Muscle of leg (tissue), 11 donors: ENCODE measurements around the gene RALGAPA1. TPM values are rescaled to one million over a fixed set of nuclear protein-coding genes. Genes with fewer than 3 reads are reported as not detected.

Source experiments
- DNase-seq: peaks from one replicate; pipeline ENCODE4 v3.0.0; 2013
- H3K27ac ChIP-seq: one replicate; pipeline ENCODE4 v1.5.1; 2013; ENCODE audit warnings: mild to moderate bottlenecking, low read length, control low read depth
- H3K27me3 ChIP-seq: one replicate; pipeline ENCODE4 v1.6.1; 2013; ENCODE audit warnings: low read length; ENCODE audit not compliant: control insufficient read depth, insufficient read depth
- H3K36me3 ChIP-seq: one replicate; pipeline ENCODE4 v1.6.1; 2013; ENCODE audit warnings: low read length; ENCODE audit not compliant: control insufficient read depth, insufficient read depth
- H3K4me1 ChIP-seq: one replicate; pipeline ENCODE4 v1.6.1; 2013; ENCODE audit warnings: low read length; ENCODE audit not compliant: control insufficient read depth, insufficient read depth
- H3K4me3 ChIP-seq: one replicate; pipeline ENCODE4 v1.5.1; 2013; ENCODE audit warnings: low read length, control low read depth
- H3K9me3 ChIP-seq: replicated peaks from 2 replicates; pipeline ENCODE4 v1.6.1; 2013; ENCODE audit warnings: low read depth, low read length; ENCODE audit not compliant: control insufficient read depth
- WGBS: methylation state at CpG from one replicate; pipeline ENCODE4 v1.1.5; 2013; ENCODE audit warnings: missing lambda C conversion rate; ENCODE audit not compliant: insufficient coverage; 5-methylcytosine and 5-hydroxymethylcytosine counted together
- polyA plus RNA-seq, 8 donors: library from polyadenylated mRNA; unstranded; fragments of 120-200 nt; gene quantifications; one replicate each; pipeline versions ENCODE4 v1.2.1 to v1.2.3, GENCODE V29; 2013; ENCODE audit warnings: inconsistent platforms in 1 of 8, low replicate concordance in 1 of 8; ENCODE audit not compliant: insufficient read length in 8 of 8, insufficient read depth in 1 of 8
- total RNA-seq: library from RNA; stranded (reverse); fragments of 120-200 nt; gene quantifications from one replicate; pipeline ENCODE4 v1.2.4, GENCODE V29; 2013

RALGAPA1 gene
- total and polyA plus RNA-seq, 9 donors: 20.0 to 46.0 (median 23.8) TPM

GRCh38 chr14:35557221-35557747, 251.8 kb downstream of the RALGAPA1 start:
- no peak overlapping the region for H3K27ac ChIP-seq
- DNase-seq: no peak
- no peaks in the 10 kb centered on the region for H3K9me3 ChIP-seq
- no peak overlapping the region for H3K4me3 ChIP-seq
- H3K27me3 ChIP-seq: no peaks in the 10 kb centered on the region
- no peaks in the 10 kb centered on the region for H3K36me3 ChIP-seq
- no peaks in the 10 kb centered on the region for H3K4me1 ChIP-seq

GRCh38 chr14:35556548-35556947, 252.5 kb downstream of the RALGAPA1 start:
- H3K4me3 ChIP-seq: no peak overlapping the region
- H3K4me1 ChIP-seq: no peaks in the 10 kb centered on the region
- no CpG with 5 or more reads among the region's 1 CpG for WGBS
- no peak for DNase-seq
- no peak overlapping the region for H3K27ac ChIP-seq
- no peaks in the 10 kb centered on the region for H3K36me3 ChIP-seq
- H3K9me3 ChIP-seq: no peaks in the 10 kb centered on the region
- H3K27me3 ChIP-seq: no peaks in the 10 kb centered on the region

- WGBS: no CpG with 5 or more reads among the region's 1 CpG
These were observed 255.3 kb downstream of the RALGAPA1 start for GRCh38 chr14:35553808-35554207.

GRCh38 chr14:35551081-35551480, 258.0 kb downstream of the RALGAPA1 start:
- no CpG with 5 or more reads among the region's 1 CpG for WGBS
- no peak for DNase-seq
- Histone ChIP-seq H3K36me3 (no peaks in the 10 kb centered on the region), H3K4me3 (no peak overlapping the region), H3K27me3 (no peaks in the 10 kb centered on the region), H3K9me3 (no peaks in the 10 kb centered on the region), H3K4me1 (no peaks in the 10 kb centered on the region), H3K27ac (no peak overlapping the region)

More at GRCh38 chr14:35553808-35554207, 255.3 kb downstream of the RALGAPA1 start:
- Histone ChIP-seq H3K27ac (no peak overlapping the region), H3K4me1 (no peaks in the 10 kb centered on the region), H3K36me3 (no peaks in the 10 kb centered on the region), H3K27me3 (no peaks in the 10 kb centered on the region), H3K4me3 (no peak overlapping the region), H3K9me3 (no peaks in the 10 kb centered on the region)
- no peak for DNase-seq

GRCh38 chr14:35549551-35549950, 259.5 kb downstream of the RALGAPA1 start:
- no peaks in the 10 kb centered on the region for H3K9me3 ChIP-seq
- H3K36me3 ChIP-seq: no peaks in the 10 kb centered on the region
- H3K27me3 ChIP-seq: no peaks in the 10 kb centered on the region
- H3K27ac ChIP-seq: no peak overlapping the region
- WGBS: no CpG with 5 or more reads among the region's 4 CpGs
- DNase-seq: no peak
- no peak overlapping the region for H3K4me3 ChIP-seq
- no peaks in the 10 kb centered on the region for H3K4me1 ChIP-seq

- H3K9me3 ChIP-seq: no peaks in the 10 kb centered on the region
- no peak for DNase-seq
- H3K36me3 ChIP-seq: no peaks in the 10 kb centered on the region
- WGBS: 100% methylated on average over 2 of the region's 5 CpGs
- no peaks in the 10 kb centered on the region for H3K27me3 ChIP-seq
- H3K27ac ChIP-seq: no peak overlapping the region
- no peaks in the 10 kb centered on the region for H3K4me1 ChIP-seq
- no peak overlapping the region for H3K4me3 ChIP-seq
These were observed 266.1 kb downstream of the RALGAPA1 start for GRCh38 chr14:35543006-35543405.

- H3K4me1 ChIP-seq: peaks cover 6% of the 10 kb centered on the region
- no CpG with 5 or more reads among the region's 2 CpGs for WGBS
- no peak for DNase-seq
- no peak overlapping the region for H3K4me3 ChIP-seq
- no peaks in the 10 kb centered on the region for H3K9me3 ChIP-seq
- H3K27me3 ChIP-seq: peaks cover 9% of the 10 kb centered on the region
- no peak overlapping the region for H3K27ac ChIP-seq
- H3K36me3 ChIP-seq: no peaks in the 10 kb centered on the region
These were observed 269.1 kb downstream of the RALGAPA1 start for GRCh38 chr14:35539969-35540368.

- DNase-seq: no peak
- Histone ChIP-seq H3K9me3 (no peaks in the 10 kb centered on the region), H3K36me3 (no peaks in the 10 kb centered on the region), H3K4me3 (no peak overlapping the region), H3K27ac (no peak overlapping the region), H3K27me3 (peaks cover 33% of the 10 kb centered on the region), H3K4me1 (peaks cover 21% of the 10 kb centered on the region)
- 1% methylated on average over 32 of the region's 37 CpGs for WGBS
These were observed 273.5 kb downstream of the RALGAPA1 start for GRCh38 chr14:35535483-35536112.

- H3K36me3 ChIP-seq: no peaks in the 10 kb centered on the region
- peaks cover 33% of the 10 kb centered on the region for H3K27me3 ChIP-seq
- H3K4me1 ChIP-seq: peaks cover 21% of the 10 kb centered on the region
- WGBS: 2% methylated on average over 55 of the region's 55 CpGs
- DNase-seq: peak; percentile 78
- H3K4me3 ChIP-seq: no peak overlapping the region
- no peaks in the 10 kb centered on the region for H3K9me3 ChIP-seq
- H3K27ac ChIP-seq: no peak overlapping the region
These were observed 274.1 kb downstream of the RALGAPA1 start for GRCh38 chr14:35534873-35535482.

- Histone ChIP-seq H3K9me3 (no peaks in the 10 kb centered on the region), H3K36me3 (no peaks in the 10 kb centered on the region), H3K4me3 (peak overlapping the region; percentile 41), H3K27ac (no peak overlapping the region), H3K4me1 (peaks cover 21% of the 10 kb centered on the region), H3K27me3 (peaks cover 33% of the 10 kb centered on the region)
- no peak for DNase-seq
- 2% methylated on average over 75 of the region's 77 CpGs for WGBS
These were observed 274.8 kb downstream of the RALGAPA1 start for GRCh38 chr14:35534208-35534872.
